IPS DF 4.7 (cell line): ENCODE results near the gene TOMM40L.
A peak's percentile ranks its signal among the peaks of the same experiment; 100 is the strongest.

Experiments used
- DNase-seq: peaks from one replicate; pipeline ENCODE4 v3.0.0-alpha.2; 2013; ENCODE audit warnings: low spot score; ENCODE audit errors: extremely low read depth

TOMM40L gene

GRCh38 chr1:161196521-161197451 lies 29.1 kb upstream of the TOMM40L start:
- no peak for DNase-seq

DNA sequence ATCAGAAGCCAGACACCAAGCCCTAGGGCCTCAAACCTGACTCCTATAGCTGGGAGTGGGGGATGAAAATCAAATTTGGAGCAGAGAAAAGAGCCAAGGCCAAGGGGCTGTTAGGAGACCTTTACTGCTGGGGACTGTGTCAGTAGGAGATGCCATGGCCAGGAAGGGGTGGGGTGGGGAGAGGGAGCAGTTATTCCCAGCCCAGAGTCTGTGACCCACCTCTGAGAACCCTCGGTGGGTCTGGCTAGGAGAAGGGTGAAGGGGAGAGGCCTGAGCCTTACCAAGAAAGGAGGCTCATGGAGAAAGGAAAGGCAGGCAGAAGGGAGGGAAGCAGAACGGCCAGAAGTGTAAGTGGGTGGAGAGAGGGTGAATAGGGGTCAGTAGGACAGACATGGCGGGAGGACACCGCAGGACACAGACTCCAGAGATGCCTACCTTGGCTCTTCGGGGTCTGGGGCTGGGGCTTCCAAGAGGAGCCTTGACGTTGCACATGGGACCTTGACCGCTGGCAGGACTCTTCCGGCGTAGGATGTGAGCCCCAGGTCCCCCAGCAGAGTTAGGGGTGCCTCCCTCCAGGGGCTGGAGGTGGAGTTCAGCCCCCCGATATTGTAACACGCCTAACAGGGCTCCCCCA lies 28.2 kb upstream of the TOMM40L start:
- no peak for DNase-seq

DNA sequence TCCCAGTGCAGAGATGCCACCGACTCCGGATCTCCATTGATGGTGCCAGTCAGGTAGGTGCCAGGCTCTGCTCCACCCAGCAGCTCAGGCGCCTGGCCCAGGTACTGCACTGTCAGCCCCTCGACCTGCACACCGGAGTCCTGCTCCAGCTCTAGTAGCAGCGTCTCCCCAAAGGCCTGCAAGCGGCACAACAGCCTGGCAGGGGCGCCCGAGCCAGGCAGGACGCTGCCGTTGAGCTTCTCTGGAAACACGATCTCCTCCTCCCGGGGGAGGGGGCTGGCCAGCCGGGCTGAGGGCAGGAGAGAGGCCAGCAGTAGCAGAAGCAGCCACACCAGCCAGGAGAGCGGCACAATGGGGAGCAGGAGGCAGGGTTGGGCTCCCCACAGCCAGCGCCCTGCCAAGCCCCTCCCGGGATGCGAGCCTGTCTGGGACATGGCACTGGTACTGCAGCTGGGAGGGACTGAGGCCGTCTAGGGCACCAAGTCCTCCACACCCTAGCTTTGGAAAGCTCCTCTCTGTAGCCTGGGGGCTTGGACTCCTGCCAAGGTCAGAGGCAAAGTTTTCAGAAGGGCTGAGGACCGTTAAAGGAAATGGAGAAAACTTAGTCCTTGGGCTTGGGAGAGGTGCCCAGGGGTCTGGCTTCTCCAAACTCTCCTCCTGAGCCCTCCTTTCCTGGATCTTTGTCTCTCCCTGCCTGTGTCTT lies 27.5 kb upstream of the TOMM40L start:
- no peak for DNase-seq

DNA sequence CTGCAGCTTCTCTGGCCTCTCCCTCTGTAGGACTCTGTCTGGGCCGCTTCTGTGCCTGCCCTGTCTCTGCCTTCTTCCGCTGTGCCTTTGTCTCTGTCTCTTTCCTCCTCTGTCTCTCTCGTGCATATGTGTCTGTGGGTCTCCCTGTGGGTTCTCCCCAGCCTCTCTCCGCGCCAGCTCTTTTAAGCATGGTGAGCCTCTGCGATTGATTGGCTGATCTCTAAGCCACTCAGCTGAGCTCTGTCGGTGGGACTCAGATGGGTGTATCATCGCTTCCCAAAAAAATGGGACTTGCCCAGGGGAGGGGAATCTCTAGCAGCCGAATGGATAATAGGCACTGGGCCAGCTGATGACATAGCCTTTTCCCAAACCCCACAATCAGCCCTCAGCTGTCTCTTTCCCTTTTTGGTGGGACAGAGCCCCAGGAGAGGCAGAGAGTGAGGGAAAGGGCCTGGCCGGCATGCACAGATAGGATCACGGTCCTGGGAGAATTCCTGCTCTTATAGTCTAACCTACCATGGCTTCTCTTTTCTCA lies 26.9 kb upstream of the TOMM40L start, which contains the start of gene ADAMTS4:
Gene ADAMTS4 (minus strand): TSS at position 158 of the 535 bp plus-strand sequence. CDS start 427 bp downstream, outside the sequence.
- no peak for DNase-seq

GRCh38 chr1:161199506-161200139 lies 26.2 kb upstream of the TOMM40L start:
- no peak for DNase-seq

GRCh38 chr1:161200421-161200991 lies 25.4 kb upstream of the TOMM40L start:
- DNase-seq = no peak

- DNase-seq = no peak
These were observed 24.6 kb upstream of the TOMM40L start for GRCh38 chr1:161200992-161201835.

DNA sequence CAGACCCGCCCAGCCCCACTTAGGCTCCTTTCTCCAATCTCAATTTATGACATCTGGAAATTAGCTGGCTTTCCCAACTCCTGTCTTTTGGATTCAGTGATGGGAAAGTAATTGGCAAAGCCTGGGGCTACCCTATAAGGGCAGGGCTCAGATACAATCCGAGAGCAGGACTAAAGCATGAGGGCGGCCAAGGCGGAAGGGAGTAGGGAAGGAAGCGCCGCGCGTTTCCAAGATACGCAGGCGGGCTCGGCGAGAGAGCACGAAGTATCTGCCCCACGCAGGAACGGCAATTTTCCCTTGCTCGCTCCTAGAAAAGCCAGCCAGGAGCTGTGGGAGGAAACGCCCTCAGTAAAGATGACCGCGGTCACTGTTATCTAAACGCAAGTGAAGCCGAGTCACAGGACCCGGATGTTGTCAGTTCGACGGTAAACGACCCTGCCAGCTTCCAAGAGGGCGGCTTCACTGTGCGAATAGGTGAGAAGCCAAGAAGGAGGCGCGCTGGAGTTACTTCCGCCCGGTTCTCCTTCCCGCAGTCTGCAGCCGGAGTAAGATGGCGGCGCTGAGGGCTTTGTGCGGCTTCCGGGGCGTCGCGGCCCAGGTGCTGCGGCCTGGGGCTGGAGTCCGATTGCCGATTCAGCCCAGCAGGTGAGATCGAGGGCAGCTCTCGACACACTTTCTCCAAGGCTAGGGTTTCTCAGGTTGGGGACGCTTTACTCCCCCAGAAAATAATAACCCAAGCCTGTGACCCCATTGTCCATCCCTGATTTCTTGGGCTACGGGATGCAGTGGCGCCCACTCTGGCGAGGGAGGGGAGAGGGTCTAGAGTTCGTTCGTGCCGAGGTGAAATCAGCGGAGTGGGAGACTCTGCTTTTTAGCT lies 23.8 kb upstream of the TOMM40L start, which contains the start of gene NDUFS2:
Gene NDUFS2 (plus strand): TSS at position 532 of the 877 bp plus-strand sequence. CDS start 19 bp downstream, at position 551.
- DNase-seq = peak; percentile 99

- DNase-seq = no peak
These were observed 19.3 kb upstream of the TOMM40L start for GRCh38 chr1:161206411-161207140.

DNA sequence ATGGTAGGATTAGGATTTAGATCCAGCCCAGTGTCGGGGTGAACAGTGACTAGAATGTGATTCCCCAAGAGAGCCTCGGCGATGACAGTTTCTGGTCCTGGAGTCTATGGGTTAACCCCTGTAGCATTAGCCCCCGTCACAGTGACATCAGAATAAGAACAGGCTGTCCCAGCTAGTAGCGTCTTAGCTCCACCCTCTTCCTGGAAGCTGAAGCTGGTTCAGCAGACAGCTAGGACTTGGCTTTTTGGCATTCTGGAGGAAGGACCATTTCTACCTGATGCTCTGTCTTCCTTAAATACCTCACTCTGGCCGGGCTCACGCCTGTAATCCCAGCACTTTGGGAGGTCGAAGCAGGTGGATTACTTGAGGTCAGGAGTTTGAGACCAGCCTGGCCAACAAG lies 18.7 kb upstream of the TOMM40L start:
- no peak for DNase-seq

DNA sequence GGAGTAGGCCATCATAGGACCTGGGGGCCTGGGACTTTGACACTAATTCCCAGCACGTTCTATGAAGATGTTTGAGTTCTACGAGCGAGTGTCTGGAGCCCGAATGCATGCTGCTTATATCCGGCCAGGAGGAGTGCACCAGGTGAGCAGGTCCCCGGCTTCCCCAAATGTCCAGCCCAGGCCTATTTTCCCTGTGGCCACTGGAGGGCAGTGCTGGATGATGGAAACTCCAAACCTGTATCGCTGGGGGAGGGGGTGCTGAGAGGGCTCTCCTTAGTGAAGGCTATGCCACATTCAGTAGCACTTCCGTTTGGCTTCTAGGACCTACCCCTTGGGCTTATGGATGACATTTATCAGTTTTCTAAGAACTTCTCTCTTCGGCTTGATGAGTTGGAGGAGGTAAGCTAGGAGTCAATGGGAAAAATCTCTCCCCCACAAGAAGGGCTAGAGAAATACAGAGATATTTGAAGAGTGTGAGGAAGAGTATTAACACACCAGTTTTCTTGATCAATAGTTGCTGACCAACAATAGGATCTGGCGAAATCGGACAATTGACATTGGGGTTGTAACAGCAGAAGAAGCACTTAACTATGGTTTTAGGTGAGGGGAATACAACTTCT lies 16.0 kb upstream of the TOMM40L start:
- DNase-seq = no peak

DNA sequence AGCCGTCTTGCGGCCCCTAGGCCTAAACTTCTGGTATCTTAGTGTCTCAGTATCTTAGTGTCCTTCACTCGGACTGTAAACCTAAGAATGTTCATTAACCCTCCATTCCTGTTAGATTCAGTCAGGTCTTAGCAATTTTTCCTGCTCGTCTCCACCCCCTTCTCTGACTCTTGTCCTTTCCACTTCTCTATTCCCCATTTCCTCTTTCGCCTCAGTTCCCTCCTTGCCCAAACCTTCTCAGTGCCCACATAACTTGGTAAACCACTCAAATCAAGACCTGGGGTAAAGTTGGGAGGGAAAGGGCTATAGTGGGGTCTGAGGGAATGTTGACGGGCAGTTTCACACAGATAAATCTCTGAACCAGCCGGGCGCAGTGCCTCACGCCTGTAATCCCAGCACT lies 11.5 kb upstream of the TOMM40L start:
- no peak for DNase-seq

DNA sequence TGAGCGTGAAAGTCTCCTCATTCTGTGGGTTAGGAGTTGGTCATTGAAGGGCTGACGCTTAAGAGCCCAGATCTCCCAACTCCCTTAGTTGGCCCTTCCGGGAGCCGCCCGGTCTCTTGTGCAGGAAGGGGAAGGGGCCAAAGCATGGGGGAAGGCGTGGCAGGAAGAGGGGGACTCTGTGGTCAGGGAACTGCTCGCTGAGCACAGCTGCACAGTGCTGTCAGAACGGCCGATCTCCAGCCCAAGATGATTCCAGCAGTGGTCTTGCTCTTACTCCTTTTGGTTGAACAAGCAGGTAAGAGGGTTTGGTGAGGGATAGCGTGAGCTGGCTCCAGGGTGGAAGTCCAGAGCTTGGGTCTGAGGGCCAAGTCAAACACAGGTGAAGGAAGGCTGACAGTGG lies 10.8 kb upstream of the TOMM40L start, which contains the start of gene FCER1G:
Gene FCER1G (plus strand): TSS at position 220 of the 400 bp plus-strand sequence. CDS start 27 bp downstream, at position 247.
- DNase-seq = no peak

GRCh38 chr1:161216945-161217712 lies 8.7 kb upstream of the TOMM40L start:
- DNase-seq = no peak

DNA sequence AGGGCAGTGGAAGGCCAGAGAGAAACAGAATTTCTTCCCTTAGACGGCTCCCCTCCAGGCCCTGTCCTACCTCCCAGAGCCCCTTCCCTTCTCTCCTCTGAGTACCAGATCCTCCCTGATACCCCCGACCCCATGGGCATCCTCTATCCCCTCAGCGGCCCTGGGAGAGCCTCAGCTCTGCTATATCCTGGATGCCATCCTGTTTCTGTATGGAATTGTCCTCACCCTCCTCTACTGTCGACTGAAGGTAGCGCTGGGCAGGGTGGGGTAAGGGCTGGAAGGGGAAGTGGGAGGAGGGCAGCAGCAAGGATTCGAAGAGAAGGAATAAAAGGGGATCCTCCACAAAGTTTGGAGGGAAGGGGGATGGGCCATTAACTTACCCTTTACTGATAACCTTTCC lies 8.0 kb upstream of the TOMM40L start:
- no peak for DNase-seq

DNA sequence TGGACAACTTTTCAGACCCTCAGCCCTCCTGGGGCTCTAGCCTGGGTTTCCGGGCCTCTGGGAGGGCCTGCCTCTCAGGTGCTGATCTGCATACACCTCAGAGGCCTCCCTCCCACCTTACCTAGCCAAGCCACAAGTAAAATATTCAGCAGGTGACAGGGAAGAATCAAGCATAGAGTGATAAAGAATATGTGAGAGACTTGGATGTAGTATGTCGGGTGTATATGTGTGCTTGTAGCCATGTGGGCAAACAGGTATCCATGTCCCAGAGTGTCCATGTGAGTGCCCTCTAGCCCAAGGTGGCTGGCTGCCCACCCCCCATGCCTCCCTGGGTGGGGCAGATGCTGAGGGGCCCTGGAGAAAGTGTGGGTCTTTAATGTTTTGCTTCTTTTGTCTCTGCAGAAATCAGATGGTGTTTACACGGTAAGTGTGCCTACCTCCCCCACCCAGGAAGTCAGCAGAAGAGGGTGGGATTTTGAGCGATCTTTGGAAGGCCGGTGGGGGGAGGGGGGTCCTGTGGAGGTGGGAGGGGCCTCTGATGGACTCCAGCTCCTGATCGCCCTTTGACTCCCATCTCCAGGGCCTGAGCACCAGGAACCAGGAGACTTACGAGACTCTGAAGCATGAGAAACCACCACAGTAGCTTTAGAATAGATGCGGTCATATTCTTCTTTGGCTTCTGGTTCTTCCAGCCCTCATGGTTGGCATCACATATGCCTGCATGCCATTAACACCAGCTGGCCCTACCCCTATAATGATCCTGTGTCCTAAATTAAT lies 7.4 kb upstream of the TOMM40L start:
- DNase-seq = no peak
